Suprapubic skin (tissue), 4 donors: ENCODE measurements around the gene HSPG2. TPM values are rescaled to one million over a fixed set of nuclear protein-coding genes. Genes with fewer than 3 reads are reported as not detected.
A peak's percentile ranks its signal among the peaks of the same experiment; 100 is the strongest.

Experiments used
- DNase-seq, 2 donors: peaks; one replicate each; pipeline ENCODE4 v3.0.0-alpha.2; 2019; ENCODE audit warnings: low spot score in 2 of 2
- H3K27ac ChIP-seq: fragments of 200-600 bp; sonication (generic); one replicate; pipeline ENCODE4 v1.5.1; 2019
- H3K27me3 ChIP-seq: fragments of 200-600 bp; sonication (generic); one replicate; pipeline ENCODE4 v1.5.1; 2019
- H3K36me3 ChIP-seq: fragments of 200-600 bp; sonication (generic); one replicate; pipeline ENCODE4 v1.5.1; 2019
- H3K4me1 ChIP-seq: fragments of 200-600 bp; sonication (generic); one replicate; pipeline ENCODE4 v1.5.1; 2019
- H3K4me3 ChIP-seq: fragments of 200-600 bp; sonication (generic); one replicate; pipeline ENCODE4 v1.5.1; 2019; ENCODE audit warnings: mild to moderate bottlenecking
- H3K9me3 ChIP-seq: fragments of 200-600 bp; sonication (generic); one replicate; pipeline ENCODE4 v1.5.1; 2019
- CTCF ChIP-seq, 2 donors: fragments of 200-600 bp in 1 of 2; fragments of 450-650 bp in 1 of 2; sonication (generic) in 1 of 2; IDR thresholded peaks; one replicate each; pipeline ENCODE4 v1.5.1; 2016 to 2019; ENCODE audit warnings: antibody characterized with exemption in 2 of 2, mild to moderate bottlenecking in 1 of 2, moderate library complexity in 1 of 2
- EP300 ChIP-seq: sonication (generic); formaldehyde crosslinking; IDR thresholded peaks from one replicate; pipeline ENCODE4 v1.6.1; 2017; ENCODE audit warnings: antibody characterized with exemption
- POLR2A ChIP-seq, 2 donors: fragments of 450-650 bp; IDR thresholded peaks; one replicate each; pipeline ENCODE4 v1.6.1; 2017; ENCODE audit warnings: antibody characterized with exemption in 2 of 2, mild to moderate bottlenecking in 2 of 2, moderate library complexity in 2 of 2
- POLR2AphosphoS5 ChIP-seq, 3 donors: sonication (generic); formaldehyde crosslinking; IDR thresholded peaks; one replicate each; pipeline ENCODE4 v1.6.1; 2017; ENCODE audit warnings: antibody characterized with exemption in 3 of 3
- WGBS: methylation state at CpG from one replicate; pipeline ENCODE4 v1.1.5; 2018; 5-methylcytosine and 5-hydroxymethylcytosine counted together
- total RNA-seq, 4 donors: library from RNA; depleted of rRNA; stranded (reverse); fragments of >200 nt; gene quantifications; one replicate each; pipeline ENCODE4 v1.1.0, GENCODE V29; 2016

Gene HSPG2
- total RNA-seq, 4 donors from 2014 or later = 97.5 to 164 (median 131) TPM

DNA sequence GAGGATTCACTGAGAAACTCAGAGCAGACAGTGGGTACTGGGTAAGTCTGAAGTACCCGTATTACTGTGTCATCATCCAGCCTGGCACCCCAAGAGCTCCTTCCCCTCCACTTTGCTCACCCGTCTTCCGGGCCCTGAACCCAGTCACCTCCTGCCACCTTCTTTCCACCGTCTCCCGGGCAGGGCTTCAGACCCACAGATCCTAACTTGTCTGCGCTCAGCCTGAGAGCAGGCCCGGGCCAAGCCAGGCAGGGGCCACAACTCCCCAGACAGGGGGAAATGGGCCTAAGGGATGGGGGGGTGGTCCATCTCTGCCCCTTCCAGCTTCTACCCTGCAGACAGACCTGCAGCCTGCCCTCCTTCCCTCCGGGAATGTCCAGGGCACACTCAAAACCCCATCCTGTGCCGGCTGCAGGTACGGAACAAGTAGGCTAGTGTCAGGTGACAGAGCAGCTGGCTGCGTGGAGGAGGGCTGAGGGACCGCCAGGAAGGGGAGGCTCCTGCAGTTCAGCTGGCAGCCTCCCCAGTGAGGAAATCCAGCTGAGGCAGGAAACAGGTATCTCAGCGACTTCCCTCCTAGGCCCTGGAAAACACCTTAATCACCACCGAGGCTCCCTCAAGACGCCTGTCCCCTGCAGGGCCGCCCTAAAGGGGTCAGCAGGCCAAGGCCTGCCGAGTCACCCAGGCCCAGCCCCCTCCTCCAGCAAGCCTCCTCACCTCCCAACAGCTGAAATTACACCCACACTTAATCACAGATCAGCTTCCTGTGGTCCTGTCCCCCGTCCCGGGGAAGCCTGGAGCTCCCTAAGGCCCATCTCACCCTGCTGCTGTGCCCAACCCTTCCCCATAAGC is 3.5 kb downstream of the HSPG2 start:
- H3K27me3 ChIP-seq = no peaks in the 10 kb centered on the region
- WGBS = 34% methylated on average over 14 of the region's 19 CpGs
- TF ChIP-seq POLR2A (IDR thresholded peaks at IDR 0.05) (no peak), POLR2AphosphoS5 (IDR thresholded peaks at IDR 0.05) (peak in 1 of 3 donors; percentile 22), CTCF (IDR thresholded peaks at IDR 0.05) (no peak), EP300 (no peak)
- H3K27ac ChIP-seq = peak overlapping the region; percentile 90
- H3K4me3 ChIP-seq = peak overlapping the region; percentile 80
- peaks cover 81% of the 10 kb centered on the region for H3K4me1 ChIP-seq
- no peak for DNase-seq
- H3K36me3 ChIP-seq = no peaks in the 10 kb centered on the region
- no peaks in the 10 kb centered on the region for H3K9me3 ChIP-seq

DNA sequence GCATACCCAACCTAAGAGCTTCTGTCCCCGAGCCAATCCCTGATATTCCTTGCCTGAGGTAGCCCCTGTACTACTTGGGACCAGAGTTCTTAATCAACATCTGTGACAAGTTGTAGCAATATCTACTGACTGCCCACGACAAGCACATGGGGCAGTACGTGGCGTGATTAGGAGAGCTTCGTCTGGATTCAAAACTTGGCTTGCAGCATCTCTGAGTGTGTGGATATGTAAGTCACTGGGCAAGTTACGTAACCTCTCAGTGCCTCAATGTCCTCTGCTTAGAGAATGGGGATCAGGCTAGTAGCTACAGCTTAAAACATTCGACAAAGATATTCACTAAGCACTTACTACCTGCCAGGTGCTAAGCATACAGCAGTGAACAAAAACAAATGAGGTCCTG is 5.0 kb downstream of the HSPG2 start:
- no peaks in the 10 kb centered on the region for H3K27me3 ChIP-seq
- peaks cover 83% of the 10 kb centered on the region for H3K4me1 ChIP-seq
- peak overlapping the region; percentile 26 for H3K4me3 ChIP-seq
- H3K9me3 ChIP-seq = no peaks in the 10 kb centered on the region
- DNase-seq = no peak
- WGBS = 35% methylated on average over 7 of the region's 7 CpGs
- no peaks in the 10 kb centered on the region for H3K36me3 ChIP-seq
- peak overlapping the region; percentile 90 for H3K27ac ChIP-seq
- TF ChIP-seq POLR2AphosphoS5 (IDR thresholded peaks at IDR 0.05) = peak in 2 of 3 donors; percentile 64 to 88
- no peak for TF ChIP-seq POLR2A (IDR thresholded peaks at IDR 0.05)
- no peak for TF ChIP-seq EP300

DNA sequence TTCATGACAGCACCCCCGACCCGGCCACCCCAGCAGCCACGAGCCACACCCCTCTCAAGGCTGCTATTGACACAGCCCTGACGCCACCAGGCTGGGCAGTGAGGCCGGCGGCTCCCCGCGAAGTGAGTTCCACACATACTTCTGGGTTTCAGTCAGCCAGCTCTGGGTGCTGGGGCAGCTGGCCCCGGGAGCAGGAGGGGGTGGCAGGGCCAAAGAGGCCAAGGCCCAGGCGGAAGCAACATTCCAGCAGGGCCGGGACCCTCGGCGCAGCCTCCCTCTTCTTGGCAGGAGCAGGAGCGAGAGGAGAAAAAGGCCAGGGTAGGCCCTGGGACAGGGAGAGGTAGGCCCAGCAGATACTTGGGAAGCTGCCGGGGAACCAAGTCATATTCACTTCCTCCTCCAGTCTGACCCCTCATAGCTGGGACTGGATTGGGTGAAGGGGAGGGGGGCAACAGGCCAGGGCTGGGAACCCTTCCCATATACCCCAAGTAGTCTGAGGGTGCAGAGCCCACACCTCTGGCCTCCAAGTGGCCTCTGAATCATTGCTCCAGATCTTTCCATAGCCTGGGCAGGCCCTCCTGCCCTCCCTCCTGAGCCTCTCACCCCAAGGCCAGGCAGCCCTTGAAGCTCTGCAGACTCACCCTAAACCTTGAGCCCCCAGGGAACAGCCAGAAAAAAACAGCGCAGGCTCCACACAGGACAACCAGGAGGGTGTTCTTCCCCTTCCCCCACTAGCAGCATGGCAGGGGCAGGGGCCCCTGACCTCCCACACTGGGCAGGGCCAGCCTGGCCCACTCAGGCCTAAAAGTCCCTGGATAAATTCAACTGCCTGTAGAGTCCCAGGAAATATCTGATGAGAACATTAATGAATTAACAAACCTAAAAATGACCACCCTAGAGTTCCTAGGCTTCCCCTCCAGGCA is 5.7 kb downstream of the HSPG2 start:
- no peaks in the 10 kb centered on the region for H3K9me3 ChIP-seq
- H3K27ac ChIP-seq = peak overlapping the region; percentile 90
- no peaks in the 10 kb centered on the region for H3K27me3 ChIP-seq
- H3K4me1 ChIP-seq = peaks cover 85% of the 10 kb centered on the region
- peak overlapping the region; percentile 26 for H3K4me3 ChIP-seq
- no peaks in the 10 kb centered on the region for H3K36me3 ChIP-seq
- TF ChIP-seq POLR2AphosphoS5 (IDR thresholded peaks at IDR 0.05) (peak in 1 of 3 donors; percentile 45), EP300 (peak; percentile 64), CTCF (IDR thresholded peaks at IDR 0.05) (no peak), POLR2A (IDR thresholded peaks at IDR 0.05) (no peak)
- WGBS = 53% methylated on average over 6 of the region's 16 CpGs
- peak in 1 of 2 donors; percentile 94 for DNase-seq

DNA sequence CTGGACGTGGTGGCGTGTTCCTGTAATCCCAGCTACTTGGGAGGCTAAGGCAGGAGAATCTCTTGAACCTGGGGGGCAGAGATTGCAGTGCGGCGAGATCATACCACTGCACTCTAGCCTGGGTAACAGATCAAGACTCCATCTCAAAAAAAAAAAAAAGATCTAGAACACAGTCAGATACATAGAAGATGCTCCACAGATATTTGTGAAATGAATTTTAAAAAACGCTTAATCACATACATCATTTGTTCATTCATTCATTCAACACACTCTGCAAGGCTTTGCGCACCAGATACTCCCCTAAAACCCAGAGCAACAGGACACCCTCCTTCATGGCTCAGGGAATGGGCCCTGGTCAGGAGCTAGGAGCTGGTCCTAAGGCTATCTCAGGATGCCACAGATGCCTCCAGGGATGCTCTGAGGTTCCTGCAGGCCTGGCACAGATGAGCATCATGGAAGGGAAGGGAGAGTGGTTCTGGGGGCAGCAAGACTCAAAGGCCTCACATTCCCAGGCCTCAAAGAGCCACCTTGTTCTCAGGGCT is 6.4 kb downstream of the HSPG2 start:
- Histone ChIP-seq H3K4me1 (peaks cover 84% of the 10 kb centered on the region), H3K9me3 (no peaks in the 10 kb centered on the region)

More for the DNA sequence above, 6.4 kb downstream of the HSPG2 start:
- H3K36me3 ChIP-seq = no peaks in the 10 kb centered on the region
- H3K27ac ChIP-seq = peak overlapping the region; percentile 90
- 90% methylated on average over 6 of the region's 6 CpGs for WGBS
- H3K4me3 ChIP-seq = peak overlapping the region; percentile 26
- TF ChIP-seq POLR2A (IDR thresholded peaks at IDR 0.05) (no peak), POLR2AphosphoS5 (IDR thresholded peaks at IDR 0.05) (no peak), EP300 (no peak), CTCF (IDR thresholded peaks at IDR 0.05) (no peak)
- DNase-seq = no peak
- H3K27me3 ChIP-seq = no peaks in the 10 kb centered on the region
